GM21526 (cell line): Measurements from ENCODE around the gene HLA-DOA.

Experiments
- ATAC-seq: cut with Tn5 transposase; IDR thresholded peaks from one replicate; pipeline ENCODE4 v1.9.1; 2021; ENCODE audit warnings: moderate library complexity; ENCODE audit not compliant: unreplicated experiment, low FRiP score

Gene HLA-DOA

DNA sequence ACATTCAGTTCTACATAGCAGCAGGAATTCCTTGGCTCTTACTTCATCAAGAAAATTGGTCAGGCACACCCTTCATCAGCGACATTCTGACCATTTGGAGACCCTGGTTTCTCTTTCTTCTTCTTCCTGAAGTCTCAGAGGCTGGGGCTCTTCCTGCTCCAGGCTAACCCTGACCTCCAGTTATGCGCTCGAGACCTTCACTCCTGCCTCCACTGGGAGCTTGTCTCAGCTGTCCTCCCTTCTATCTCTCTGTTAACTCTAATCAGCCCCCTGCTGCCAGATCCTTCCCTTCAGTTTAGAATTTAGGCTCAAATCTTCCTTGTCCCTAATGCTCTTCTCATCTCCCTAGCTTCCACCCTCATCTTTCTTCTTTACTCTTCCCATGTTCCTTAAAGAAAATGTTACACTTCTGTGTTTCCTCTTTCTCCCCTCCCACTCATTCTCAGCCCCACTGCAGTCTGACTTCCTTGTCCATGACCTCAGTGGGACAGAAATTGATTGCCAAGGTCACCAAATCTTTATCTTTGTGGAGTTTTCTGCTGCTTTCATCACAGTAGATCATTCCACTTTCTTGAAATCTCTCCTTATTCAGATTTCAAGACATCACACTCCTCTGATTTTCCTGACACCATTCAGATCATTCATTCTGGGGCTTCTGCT lies 8.4 kb upstream of the HLA-DOA start:
- no peak for ATAC-seq

DNA sequence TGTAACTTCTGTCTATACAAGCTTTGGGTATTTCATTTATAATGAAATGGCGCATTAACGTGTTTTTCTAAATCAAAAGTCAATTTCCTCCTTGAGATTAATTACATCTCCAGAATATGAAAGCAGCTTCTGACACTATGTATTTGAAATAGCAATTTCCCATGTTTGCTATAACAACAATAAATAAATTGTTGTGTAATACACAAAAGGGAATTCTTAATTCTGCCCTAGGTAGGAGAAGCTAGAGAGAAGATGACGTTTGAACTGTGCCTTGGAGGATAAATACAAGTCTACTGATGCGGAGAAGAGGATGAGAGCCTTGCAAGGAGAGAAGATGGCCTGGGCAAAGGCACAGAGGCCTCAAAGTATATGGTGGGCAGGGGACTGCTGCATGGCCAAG lies 7.6 kb upstream of the HLA-DOA start:
- ATAC-seq = no peak

DNA sequence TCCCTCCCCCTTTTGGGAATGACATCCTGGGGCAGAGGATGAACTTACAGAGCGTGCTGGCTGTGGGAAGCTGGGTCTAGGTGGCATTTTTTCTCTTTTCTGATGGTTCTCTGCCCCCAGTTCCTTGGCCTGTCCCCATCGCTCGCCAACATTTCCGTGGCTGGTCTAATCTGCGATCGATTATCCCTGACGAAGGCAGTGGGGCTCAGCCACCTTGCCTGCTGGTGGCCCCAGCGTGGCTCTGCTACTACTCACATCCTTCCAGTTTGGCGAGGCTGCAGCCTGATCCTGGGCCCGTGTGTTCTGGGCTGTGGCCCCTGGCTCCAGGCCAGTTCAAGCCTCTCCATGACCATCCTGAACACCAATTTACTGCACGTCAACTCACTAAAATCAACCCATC lies 6.4 kb upstream of the HLA-DOA start:
- ATAC-seq = no peak

DNA sequence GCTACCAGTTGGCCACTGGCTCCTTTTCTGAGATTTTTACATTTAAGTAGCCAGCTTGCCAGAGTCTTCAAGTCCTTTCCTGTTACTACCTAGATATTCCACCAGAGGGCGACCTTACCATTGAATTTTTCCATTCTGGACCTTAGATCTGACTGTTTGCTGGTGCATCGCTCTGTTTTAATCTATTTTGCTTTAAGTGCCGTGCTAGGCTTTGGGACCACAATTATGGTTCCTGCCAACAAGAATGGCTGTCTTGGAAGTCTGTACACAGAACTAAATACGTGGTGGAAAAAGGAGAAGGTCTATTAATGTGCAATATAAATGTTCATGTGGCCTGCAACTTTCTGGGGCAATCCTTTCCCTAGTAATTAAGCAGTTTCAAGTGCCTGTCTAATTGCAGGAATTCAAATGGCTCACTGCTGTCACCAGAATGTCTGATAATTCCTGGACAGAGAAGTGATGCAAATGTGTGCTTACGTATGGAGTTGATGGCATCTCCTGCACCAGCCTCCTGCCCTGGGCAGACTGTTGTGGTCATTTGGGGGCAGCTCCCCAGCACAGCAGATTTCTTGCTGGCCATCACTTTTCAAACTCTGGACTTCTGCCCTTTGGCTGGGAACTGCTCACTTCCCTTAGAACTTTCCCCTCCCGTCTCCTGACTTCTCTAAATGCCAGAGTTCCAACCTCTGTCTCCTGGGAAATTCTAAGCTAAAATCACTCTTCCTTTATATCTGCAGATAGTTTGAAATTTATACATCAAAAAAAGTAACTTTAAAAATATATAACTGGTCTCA lies 5.6 kb upstream of the HLA-DOA start:
- no peak for ATAC-seq

DNA sequence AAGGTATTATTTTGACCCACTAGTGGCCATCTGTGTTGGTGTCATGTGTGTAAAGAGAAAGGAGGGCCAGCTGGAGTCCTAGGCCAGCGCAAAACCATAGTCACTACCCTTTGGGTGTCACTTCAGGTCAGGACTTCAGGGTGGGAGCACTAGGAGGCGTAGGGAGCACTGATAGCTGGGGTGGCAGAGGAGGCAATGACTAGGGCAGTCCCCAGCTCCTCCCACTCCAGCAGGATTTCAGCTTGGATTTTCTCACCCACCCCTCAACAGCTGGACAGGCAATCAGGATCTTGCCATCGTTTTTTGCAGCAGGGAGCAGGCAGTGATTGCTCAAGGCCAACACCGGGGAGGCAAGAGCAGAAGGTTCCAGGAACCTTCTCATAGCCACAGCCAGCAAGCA lies 4.2 kb upstream of the HLA-DOA start:
- ATAC-seq = no peak

DNA sequence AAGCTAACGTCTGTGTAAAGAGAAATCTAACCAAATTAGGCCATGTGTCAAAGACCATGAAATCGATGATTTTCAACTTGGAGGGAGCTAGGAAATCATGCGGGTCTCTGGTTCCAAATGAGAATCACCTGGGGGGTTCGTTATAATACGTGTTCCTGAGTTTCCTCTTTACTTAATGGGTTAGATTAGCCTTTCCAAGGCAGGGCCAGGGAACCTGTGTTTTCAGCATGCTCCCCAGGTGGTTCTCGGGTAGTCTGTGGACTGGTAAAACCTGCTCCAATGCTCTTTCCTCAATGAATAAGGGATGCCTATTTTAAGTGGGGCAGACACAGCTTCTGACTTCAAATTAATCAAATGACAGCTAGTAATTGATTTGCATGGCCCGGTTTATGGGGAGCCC lies 965 bp upstream of the HLA-DOA start:
- ATAC-seq = no peak

DNA sequence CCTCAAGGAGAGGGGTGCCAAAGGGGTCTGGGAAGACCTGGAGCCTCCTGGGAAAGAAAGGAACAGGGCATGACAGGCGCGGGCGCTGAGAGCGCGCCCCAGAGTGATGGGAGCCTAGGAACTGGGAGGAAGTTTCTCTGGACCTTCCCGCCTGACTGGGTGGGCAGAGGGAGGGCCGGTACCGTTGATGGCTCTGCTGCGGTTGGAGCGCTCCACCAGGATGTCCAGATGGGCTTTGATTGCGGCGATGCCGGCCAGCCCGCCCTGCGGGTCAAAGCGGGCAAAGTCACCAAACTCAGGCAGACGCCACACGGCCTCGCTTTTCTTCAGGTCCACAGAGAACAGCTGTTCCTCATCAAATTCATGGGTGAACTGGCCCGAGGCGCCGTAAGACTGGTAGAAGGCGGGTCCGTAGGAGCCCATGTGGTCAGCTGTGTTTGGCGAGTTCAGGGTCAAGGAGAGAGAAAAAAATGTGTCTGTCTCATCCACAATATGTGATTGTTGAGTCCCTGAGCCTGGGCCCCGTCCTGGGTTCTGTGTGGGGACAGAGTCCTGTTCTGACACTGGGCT lies 1.5 kb downstream of the HLA-DOA start:
- ATAC-seq = no peak

DNA sequence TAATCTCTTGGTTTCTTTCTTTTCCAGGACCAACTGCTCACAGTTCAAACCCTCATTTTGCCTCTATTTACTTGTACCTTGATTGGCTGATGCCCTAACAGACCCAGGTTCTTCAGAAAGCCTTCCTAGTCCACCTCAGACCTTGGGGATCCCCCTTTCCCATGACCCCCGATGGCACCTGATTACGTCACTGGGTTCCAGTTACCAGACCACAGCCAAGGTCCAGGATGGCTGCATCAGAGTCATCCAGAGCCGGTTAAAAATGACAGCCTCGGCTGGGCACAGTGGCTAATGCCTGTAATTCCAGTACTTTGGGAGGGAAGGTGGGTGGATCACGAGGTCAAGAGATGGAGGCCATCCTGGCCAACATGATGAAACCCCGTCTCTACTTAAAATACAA lies 4.5 kb downstream of the HLA-DOA start:
- ATAC-seq = no peak

DNA sequence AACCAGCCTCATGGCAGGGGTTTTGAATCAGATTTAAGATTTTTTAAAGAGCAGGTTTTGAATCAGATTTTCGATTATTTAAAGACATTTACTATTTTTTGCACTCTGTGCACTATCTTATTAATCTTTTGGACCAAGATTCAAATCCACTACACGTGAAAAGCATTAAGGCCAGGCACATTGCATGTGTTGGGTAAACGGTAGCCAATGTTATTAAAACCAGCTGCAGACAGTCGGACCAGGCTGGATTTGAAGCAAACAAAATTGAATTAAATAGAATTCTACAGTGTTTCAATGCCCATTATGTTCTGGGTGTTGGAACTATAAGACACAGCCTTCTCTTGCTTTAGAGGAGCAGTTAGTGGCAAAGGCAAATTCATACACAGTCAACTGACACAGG lies 7.7 kb downstream of the HLA-DOA start:
- ATAC-seq = no peak

DNA sequence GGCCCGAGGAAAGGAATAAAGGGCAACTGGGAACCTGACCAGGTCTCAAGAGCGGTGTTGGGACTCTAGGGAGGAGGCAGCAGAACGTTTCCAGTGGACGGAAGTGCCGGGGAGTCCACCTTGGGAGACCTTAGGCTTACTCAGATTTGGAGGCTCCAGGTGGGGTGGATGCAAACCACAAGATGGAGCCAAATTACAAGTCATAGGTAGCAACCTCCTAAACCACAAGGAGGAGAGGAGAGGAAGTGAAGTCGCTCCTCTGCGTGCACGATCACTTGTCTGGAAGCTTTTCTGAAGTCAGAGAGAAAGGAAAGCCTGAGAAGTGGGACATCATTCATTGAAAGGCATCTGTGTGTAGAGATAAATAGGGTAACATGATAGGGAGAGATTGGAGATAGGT lies 9.3 kb downstream of the HLA-DOA start:
- ATAC-seq = no peak

DNA sequence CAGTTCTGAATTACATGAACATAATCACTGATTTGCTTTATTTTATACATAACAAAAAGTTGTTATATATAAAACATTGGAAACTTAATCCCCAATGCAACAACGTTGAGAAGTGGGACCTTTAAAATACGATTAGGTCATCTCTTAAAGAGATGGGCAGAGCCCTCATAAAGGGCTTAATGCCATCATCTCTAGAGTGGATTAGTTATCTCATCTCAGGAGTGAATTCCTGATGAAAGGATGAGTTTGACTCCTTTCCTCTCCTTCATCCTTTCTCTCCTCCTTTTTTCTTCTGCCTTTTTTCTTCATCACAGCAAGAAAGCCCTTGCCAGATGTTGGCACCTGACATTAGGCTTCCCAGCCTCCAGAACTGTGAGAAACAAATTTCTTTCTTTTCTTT lies 13.9 kb downstream of the HLA-DOA start:
- ATAC-seq = no peak

DNA sequence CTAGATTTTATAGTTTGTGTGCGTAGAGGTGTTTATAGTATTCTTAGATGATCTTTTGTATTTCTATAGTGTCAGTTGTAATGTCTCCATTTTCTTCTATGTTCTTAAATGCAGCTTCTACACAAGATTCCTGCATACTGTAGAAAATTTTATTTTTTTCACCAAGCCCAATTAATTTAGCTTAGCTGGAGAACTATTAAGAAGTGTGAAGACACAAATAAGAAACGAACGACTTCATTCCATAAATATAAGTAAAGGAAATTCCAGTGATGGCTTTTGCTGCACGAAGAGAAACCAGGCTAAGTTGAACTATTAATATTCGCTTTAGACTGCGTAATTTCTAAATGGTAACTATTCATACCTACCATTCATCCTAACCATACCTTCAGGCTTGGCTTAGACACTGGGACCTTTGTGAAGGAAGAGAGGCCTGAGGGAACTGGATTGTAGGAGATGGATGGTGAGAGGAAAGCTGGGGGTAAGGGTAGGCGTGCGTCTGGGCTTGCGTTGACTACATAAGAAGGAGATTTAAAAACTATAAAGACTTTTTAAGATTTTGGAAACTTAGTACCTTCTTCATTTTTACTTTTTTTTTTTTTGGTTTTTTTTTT lies 15.9 kb downstream of the HLA-DOA start:
- no peak for ATAC-seq

DNA sequence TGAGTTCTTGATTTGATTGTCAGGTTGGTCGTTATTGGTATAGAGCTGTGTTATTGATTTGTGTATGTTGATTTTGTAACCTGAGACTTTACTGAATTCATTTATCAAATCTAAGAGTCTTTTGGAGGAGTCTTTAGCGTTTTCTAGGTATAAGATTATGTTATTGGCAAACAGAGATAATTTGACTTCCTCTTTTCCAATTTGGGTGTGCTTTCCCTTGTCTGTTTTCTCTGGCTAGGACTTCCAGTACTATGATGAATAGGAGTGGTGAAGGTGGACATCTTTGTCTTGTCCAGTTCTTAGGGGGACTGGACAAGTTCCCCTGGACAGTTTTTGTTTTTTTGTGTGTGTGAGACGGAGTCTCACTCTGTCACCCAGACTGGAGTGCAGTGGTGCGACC lies 17.4 kb downstream of the HLA-DOA start:
- no peak for ATAC-seq

DNA sequence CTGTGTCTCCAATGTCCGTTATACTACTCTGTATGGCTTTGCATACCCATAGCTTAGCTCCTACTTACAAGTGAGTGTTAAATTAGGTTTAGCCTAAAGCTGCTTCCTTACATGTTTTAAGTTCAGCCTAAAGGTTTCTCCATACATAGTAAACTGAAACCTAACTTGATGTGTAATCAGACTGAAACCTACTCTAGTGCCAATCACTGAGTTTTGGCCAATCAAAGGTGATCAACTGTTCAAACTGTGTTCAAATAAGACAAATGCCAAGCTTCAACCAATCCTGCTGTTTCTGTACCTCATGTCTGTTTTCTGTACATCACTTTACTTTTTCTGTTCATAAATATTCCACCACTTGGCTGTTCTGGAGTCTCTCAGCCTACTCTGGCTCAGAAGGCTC lies 20.0 kb downstream of the HLA-DOA start:
- no peak for ATAC-seq

DNA sequence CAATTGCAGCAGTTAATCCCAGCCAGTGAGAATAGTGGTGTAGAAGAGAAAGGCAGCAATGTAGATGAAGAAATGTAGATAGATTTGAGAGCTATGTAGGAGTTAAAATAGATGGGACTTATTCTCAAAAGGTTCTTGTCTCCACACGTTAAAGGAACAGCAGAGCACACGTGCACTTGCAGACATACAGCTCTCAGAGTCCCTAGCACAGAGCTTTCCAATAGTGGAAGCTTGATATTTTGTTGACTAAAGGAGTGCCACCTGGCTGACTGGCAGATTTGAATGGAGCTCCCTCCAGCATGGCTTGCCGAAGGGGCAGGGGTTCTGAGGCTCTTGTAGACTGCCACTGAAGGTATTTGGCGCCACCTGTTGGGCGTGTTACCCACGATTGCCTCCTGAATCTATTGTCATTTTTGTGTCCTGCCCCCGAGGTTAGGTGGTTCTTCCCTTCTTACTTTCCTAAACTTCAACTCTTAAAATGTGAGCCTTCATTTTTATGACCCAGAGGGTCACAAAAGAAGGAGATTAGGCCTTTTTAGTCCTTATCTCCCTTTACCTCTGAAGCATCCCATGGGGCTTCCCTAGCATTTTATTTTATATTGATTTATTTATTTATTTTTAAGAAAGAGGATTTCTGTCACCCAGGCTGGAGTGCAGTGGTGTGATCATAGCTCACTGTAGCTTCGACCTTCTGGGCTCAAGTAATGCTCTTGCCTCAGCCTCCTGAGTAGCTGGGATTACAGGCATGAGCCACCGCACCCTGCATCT lies 24.6 kb downstream of the HLA-DOA start:
- no peak for ATAC-seq

DNA sequence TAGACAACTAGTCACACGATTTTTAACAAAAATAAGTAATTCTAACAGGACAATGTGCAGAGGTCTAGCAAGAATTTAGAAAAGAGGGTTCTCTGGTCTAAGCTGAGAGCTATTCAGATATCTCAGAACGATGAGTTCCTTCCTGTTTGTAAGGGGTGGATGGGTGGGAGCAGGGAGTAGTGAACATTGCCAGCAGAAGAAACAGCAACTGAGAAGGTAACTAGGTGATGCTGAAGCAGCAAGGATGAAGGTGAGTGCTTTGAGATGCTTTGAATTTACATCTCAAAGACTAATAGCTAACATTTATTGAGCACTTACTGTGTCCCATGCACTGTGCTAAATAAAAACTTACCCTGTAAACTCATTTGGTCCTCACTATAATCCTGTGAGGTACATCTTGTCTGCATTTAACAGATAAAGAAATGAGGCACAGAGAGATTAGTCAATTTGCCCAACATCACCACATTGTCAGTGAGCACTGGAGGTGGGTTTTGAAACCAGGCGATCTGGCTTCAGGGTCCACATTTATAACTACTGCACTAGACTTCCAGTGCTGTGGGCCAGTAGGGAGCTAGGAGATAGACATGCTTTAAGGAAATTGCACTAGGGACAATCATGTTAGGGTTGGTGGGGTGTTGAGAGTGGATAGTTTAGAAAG lies 25.3 kb downstream of the HLA-DOA start:
- ATAC-seq = no peak

DNA sequence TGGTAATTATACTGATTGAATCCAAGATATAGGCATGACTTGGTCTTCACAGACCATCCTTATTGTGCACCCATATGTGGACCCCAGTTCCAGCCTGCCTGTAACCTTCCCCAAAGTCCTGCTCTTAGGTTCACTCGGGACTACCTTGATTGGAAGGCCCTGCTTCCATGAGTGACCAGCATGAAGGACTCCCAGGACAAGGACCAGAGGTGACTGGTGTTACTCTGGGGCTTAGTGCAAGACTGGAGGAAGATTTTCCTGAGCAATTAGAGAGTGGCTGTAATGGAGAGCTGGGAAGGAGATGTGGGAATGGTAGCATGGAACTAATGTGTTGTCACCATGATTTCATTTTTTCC lies 25.9 kb downstream of the HLA-DOA start:
- ATAC-seq = no peak

DNA sequence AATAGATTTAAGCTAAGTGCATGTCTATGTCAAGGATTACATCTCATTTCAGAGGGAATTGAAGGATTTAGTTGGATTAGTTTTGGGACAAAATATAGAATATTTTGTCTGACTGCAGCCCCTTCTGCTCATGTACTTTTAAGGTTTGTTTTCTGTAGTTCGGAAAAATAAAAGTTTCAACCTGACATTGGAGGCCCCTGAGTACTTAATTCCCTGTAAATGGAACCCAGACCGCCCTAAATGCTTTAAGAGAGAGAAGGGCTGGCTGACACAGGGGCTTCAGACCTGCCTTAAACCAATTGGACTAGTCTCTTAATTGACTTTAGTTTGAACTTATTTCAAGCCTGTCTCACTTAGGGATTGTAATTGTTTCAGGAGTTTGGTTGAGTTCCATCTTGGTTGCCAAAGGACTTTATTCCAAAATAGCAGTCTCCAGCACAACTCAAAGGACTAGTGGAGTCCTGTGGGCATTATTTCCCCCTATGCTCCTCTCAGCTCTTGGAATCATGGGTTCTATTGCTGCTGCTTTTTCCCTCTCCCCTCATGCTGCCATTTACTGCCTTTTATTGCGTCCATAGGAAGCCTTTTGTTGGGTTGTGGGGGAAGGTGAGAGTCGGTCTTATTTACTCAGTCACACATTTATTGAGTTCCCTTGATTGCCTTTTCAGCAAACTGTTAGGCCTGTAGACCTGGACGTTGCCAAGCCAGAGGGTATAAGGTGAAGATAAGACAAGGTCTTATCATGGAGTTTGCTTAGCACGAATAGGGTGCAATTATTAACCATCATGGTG lies 26.5 kb downstream of the HLA-DOA start:
- no peak for ATAC-seq

DNA sequence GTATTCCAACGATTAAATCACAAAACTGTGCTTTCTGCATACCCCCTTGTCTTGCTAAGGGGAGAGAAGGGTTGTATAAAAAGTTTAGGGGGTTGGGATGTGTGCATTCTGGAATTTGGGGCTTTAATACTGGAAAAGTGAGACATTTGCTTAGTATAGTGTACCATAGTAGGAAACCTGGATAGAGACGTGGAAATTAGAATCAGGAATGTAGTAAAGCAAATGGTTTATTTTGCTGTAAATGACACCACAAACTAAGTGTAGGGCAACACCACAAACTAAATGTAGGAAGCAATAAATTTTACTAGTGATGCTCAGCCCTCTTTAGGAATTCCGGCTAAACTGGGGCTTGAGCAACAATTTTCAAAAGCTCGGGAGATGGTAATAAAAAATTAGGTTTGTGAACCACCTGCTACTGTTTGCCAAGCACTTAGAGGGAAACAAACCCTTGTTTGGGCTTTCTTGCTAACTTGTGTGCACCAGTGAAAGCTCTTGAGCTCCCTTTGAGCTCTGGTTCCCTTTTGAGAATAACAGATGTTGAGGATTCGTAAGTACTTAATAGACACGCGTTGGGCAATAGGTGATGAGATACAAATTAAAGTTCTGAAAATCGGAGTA lies 27.2 kb downstream of the HLA-DOA start:
- ATAC-seq = no peak
